GM19438 (cell line): Measurements from ENCODE around the gene PES1.
"Not testable (repeated sequence)": the region's sequence is repeated elsewhere in the genome, so short reads cannot be mapped to it uniquely, and the experiment has no call there.

Experiments
- ATAC-seq: cut with Tn5 transposase; IDR thresholded peaks from one replicate; pipeline ENCODE4 v1.9.1; 2021; ENCODE audit warnings: low read depth; ENCODE audit not compliant: unreplicated experiment

Gene PES1

DNA sequence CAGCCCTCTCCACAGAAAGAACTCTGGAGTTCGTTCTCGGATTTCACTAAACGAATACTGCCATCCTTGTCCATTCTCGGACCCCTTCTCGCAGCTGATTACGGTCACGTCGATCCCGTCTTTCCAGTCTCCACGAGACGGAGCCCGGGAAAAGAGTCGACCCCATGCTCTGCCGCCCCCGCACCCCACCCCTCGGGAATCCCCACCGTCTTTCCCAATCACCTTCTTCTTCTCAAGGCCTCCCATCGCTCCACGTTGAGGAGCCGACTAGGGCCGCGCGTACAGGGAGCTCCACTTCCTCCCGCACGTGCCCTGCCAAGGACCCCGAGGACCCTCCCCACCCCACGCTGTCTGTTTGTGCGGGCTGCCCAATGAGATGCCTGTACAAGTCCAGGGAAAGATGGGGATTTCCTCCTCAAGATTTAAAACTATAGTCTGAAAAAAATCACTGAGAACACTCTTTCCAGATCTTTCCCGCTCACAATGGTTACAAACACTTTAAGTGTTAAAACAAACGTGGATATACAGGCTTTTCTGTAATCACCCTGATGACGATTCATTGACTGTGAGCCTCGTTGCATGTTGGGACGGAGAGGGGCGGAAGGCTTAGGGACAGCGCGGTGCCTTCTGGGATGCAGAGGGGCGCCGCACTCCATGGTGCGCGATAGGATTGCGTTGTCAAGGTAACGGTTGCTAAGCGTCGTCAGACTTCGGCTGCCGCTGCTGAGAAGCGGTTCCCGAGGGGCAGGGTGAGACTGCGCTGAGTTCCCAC lies at the start of gene PES1:
PES1 (minus strand) TSS at position 323 of the 772 bp plus-strand sequence; CDS start at position 246, 77 bp downstream.
- peak; percentile 97 for ATAC-seq

DNA sequence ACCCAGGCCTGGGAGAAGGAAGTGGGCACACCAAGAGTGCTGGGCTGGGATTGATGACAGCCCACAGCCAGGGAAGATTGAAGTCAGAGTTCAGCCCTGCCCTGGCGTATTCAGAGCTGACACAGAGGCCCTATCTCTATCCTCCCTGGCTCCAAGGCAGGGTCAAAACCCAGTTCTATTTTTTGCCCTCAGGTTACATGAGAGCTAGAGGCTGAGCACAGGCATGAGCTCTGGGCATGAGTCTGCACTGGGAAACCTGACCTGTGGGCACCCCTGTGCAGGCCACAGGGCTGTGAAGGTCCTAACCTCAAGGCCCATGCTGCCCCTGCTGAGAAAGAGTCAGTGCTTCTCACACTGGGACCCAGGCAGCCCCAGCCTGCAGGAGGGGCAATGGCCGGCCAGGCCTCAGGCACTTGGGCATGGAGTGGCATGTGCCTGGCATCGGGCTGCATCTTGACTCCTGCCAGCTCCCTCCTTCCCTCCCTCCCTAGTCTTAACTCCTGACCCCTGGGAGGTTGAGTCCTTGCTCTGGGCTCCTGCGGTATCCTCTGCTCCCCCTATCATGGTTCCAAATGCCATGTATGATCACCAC lies 49.2 kb upstream of the PES1 start:
- ATAC-seq: no peak

DNA sequence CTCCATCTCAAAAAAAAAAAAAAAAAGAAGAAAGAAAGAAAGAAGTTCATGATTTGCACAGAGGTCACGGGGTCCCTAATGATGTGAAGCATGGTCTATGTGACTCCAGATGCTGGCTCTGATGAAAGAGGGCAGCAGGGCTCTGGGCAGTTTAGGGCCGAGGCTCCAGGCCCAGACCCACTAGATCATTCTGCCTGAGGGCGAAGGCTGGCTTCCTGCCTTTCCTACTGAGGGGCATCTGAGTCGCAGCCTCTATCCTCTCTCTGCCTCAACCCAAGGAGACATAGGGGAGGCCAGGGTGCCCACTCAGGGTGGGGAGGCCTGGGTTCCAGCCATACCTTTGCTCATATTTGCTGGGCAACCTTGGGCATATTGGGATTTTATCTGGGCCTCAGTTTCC lies 48.7 kb upstream of the PES1 start:
- no peak for ATAC-seq

DNA sequence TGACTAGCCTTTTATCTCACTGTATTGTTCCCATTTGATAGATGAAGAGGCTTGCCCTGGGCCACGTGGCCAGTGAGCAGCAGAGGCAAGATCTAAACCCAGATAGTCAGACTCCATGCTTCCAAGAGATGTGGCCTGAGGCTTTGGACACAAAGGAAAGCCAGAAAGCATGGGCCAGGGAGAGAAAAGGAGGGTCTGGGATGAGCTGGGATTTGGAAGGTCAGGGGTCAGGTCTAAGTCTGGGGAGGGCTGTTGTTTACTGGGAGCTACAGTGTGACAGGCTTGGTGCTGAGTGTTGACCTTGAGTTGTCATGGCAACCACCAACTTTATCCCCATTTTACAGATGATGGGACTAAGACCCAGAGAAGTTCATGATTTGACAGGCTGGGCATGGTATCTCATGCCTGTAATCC lies 46.0 kb upstream of the PES1 start:
- no peak for ATAC-seq

DNA sequence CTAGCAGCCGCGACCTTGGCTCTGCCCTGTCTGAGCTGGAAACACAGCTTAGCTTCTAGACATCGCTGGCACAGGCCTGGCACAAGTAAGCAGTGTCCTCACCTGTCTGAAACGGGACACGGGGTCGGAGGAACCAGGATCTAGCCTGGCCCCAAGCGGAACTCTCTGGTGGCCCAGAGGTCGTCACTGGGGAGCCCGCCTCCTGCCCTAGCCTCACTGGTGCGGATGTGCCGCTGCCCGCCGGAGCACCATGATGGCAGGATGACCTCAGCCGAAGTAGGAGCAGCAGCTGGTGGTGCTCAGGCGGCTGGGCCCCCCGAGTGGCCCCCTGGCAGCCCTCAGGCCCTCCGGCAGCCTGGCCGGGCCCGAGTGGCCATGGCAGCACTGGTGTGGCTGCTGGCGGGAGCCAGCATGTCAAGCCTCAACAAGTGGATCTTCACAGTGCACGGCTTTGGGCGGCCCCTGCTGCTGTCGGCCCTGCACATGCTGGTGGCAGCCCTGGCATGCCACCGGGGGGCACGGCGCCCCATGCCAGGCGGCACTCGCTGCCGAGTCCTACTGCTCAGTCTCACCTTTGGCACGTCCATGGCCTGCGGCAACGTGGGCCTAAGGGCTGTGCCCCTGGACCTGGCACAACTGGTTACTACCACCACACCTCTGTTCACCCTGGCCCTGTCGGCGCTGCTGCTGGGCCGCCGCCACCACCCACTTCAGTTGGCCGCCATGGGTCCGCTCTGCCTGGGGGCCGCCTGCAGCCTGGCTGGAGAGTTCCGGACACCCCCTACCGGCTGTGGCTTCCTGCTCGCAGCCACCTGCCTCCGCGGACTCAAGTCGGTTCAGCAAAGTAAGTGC lies 44.7 kb upstream of the PES1 start:
- ATAC-seq: no peak

DNA sequence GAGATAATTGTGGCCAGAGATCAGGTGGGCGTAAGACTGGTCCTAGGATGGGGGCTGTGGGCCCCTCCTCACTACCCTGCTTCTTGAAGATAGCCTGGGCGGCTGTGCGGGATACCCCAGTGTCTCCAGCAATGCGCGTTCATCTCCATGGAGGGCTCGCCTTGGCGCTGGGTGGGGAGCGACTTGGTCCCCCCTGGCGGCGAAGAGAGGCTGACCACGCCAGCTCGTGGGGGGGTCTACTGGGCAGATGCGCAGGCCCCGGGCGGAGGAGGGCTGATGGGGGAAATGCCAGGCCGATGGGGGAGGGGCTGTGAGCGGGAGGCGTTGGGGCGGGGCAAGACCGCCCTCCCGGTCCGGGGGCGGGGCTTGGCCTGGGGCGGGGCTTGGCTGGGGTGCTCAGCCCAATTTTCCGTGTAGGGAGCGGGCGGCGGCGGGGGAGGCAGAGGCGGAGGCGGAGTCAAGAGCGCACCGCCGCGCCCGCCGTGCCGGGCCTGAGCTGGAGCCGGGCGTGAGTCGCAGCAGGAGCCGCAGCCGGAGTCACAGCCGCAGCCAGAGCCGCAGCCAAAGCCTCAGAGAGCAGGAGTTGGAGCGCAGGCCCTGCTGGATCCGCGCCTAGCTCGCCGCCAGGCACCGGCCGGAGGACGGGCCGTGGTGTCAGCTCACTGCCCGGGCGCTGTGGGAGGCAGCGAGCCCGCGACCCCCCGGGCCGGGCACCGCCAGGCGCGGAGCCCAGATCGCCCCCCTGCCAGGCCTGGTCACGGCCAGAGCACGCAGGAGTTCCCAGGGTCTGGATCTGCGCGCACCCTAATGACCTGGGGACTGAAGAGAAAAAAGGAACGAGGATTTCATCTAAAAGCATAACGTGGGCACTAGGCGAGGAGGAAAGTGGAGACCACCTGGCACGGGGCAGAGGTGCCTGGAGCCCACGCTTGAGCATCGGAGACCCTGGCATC lies 43.8 kb upstream of the PES1 start, which contains the start of gene SLC35E4:
SLC35E4 (plus strand) TSS at position 509 of the 953 bp plus-strand sequence. CDS start 670 bp downstream, outside the sequence.
- ATAC-seq: peak; percentile 51

DNA sequence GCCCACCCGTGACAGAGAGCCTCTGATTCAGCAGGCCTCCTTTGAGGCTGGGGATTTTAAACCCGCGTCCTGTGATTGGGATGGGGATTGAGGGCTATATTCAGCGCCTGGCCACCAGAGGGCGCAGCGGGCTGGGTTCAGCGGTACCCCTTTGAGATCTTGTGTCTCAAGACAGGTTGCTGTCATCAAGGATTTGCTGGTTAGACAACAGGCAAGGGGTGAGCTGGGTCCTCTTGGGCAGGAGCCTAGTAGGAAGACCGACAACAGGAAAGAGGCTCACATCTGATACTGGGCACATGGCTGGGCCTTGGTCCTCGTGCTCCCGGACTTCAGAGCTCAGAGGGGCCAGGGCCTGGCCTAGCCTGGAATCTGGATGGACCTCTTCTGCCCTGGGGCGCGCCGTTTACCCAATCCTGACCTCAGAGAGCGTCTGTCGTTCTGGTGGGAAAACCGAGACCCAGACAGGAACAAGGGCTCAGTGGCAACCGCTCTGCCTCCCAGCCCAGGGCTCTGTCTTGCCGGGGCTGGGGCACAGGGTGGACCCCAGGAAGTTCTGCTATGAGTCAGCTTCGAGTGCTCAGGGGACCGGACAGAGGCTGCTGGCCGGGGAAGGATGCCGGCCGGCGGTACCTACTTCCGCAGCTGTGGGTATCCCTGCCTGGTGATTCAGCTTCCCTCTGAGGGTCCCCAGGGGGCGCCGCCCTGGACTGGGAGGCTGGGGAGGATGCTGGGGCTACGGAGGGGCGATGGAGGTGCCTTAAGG lies 42.9 kb upstream of the PES1 start:
- peak; percentile 41 for ATAC-seq

DNA sequence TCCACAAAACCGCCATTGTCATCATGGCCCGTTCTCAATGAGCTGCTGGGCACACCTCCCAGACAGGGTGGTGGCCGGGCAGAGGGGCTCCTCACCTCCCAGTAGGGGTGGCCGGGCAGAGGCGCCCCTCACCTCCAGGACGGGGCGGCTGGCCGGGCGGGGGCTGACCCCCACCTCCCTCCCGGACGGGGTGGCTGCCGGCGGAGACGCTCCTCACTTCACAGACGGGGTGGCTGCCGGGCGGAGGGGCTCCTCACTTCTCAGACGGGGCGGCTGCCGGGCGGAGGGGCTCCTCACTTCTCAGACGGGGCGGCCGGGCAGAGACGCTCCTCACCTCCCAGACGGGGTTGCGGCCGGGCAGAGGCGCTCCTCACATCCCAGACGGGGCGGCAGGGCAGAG lies 39.8 kb upstream of the PES1 start:
- ATAC-seq: not testable (repeated sequence)

DNA sequence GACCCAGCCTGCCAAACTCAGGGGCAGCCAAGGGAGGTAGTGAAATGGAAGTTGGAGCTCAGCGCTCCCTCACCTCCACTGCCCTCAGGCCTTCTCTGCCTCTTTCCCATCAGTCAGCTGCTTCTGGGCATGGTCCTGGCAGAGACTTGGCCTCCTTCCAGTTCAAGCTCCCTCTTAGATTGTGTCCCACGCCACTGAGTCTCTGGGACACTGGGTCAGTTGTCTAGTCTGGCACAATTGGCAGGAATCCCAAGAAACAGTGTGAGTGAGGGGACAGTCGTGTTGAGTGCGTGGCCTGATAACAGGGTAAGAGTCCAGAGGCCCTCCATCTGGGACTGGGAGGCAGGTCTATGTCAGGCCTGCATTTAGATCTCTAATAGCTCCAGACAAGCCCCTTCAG lies 36.8 kb upstream of the PES1 start:
- ATAC-seq: no peak

DNA sequence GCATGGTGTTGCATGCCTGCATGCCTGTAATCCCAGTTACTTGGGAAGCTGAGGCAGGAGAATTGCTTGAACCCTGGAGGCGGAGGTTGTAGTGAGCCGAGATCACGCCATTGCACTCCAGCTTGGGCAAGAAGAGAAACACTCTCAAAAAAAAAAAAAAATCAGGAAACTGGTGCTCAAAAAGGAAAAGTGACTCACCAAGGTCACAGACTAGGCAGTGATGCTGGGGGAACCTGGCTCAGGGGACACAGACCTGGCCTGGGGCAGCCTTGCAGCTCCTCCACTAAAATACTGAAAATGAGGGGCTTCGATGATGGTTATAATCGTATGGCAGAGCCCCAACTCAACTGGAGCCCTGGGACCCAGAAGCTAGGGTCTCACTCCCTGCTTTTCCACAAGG lies 35.8 kb upstream of the PES1 start:
- no peak for ATAC-seq

DNA sequence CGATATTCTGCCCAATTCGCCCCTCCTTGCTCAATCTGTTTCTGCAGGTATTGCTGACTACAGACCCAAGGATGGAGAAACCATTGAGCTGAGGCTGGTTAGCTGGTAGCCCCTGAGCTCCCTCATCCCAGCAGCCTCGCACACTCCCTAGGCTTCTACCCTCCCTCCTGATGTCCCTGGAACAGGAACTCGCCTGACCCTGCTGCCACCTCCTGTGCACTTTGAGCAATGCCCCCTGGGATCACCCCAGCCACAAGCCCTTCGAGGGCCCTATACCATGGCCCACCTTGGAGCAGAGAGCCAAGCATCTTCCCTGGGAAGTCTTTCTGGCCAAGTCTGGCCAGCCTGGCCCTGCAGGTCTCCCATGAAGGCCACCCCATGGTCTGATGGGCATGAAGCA lies 34.7 kb upstream of the PES1 start:
- no peak for ATAC-seq

DNA sequence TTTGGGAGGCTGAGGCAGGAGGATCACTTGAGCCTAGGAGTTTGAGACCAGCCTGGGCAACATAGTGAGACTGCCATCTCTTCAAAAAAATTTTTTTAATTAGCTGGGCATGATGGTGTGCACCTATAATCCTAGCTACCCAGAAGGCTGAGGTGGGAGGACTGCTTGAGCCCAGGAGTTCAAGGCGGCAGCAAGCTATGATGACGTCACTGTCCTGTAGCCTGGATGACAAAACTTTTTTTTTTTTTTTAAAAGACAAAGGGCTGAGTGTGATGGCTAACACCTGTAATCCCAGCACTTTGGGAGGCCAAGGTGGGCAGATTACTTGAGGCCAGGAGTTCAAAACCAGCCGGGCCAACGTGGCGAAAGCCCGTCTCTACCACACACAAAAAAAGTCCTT lies 28.2 kb upstream of the PES1 start:
- ATAC-seq: not testable (repeated sequence)

DNA sequence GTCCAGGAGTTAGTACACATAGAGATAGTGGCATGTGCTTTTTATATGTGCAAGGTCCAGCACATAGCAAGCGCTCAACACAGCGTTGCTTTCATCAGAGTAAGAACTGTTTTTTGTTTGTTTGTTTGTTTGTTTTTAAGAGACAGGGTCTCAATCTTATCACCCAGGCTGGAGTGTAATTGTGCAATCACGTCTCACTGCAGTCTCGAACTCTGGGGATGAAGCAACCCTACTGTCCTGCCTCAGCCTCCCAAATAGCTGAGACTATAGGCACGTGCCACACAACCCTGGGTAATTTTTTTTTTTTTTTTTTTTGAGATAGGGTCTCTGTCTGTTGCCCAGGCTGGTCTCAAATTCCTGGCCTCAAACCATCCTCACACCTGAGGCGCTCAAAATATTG lies 26.1 kb upstream of the PES1 start:
- no peak for ATAC-seq

DNA sequence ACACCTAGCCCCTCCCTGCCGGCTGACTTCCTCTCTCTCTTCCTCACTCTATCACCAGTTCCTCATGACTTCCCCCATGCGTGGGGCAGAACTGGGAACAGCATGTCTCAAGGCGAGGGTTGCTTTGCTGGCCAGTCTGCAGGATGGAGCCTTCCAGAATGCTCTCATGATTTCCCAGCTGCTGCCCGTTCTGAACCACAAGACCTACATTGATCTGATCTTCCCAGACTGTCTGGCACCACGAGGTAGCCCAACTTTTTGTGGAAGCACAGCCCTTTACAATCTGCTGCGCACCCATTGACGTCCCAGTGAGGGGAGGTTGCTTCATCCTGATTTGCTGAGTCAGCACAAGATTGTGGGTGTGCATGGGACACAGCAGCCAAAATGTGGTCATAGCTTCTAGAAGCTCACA lies 23.8 kb upstream of the PES1 start:
- no peak for ATAC-seq

DNA sequence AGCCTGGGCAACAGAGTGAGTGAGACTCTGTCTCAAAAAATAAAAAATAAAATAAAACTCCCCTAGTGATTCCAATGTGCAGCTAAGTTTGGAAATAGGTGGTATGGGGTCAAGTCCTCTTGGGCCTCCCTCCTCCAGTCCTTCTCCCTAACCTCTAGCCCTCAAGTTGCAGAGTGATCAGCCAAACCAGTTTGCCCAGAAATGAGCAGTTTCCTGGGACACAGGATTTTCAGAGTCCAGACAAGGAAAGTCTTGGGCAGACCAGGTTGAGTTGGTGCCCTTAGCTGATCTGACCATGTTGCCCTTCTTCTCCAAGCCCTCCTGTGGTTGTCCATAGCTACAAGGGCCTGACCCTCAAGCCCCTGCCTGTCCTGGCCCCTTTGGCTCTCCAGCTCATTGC lies 23.2 kb upstream of the PES1 start:
- no peak for ATAC-seq

DNA sequence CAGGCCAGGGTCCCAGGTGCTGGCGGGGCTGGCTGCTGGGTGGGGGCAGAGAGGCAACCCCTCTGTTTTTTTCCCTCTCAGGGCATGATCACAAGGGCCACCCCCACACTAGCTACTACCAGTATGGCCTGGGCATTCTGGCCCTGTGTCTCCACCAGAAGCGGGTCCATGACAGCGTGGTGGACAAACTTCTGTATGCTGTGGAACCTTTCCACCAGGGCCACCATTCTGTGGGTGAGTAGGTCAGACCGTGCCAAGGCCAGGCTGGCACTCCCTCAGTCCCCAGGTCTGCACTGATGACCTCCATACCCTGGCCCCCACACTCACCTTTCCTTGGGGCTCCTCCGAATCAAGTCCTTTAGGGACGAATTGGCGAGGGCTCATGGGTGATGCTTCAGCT lies 22.6 kb upstream of the PES1 start:
- ATAC-seq: no peak

DNA sequence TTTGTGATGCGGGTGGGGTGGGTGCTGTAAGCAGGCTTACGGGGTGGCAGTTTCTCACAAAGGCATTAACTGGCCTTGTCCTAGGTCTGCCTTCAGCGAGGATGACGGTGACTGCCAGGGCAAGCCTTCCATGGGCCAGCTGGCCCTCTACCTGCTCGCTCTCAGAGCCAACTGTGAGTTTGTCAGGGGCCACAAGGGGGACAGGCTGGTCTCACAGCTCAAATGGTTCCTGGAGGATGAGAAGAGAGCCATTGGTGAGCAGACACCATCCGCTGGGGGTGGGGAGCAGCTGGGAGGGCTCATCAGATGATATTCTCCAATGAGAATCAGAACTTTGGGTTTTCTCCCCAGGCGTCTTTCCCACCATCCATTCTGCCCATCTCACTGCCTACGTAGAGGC lies 21.1 kb upstream of the PES1 start:
- ATAC-seq: no peak

DNA sequence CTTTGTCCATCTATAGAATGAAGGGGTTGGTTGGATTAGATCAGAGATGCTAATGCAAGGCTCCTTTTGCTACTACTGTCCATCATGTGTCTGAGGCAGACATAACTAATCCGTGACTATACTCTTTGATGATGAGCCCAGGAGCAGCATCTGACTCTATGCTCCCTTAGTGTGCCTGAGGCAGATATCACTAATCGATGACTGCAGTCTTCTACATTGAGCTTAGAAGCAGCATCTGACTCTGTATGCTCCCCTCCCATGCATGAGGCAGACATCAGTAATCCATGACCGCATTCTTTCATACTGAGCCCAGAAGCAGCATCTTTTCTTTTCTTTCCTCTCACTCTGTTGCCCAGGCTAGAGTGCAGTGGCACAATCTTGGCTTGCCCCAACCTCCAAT lies 19.5 kb upstream of the PES1 start:
- ATAC-seq: no peak

DNA sequence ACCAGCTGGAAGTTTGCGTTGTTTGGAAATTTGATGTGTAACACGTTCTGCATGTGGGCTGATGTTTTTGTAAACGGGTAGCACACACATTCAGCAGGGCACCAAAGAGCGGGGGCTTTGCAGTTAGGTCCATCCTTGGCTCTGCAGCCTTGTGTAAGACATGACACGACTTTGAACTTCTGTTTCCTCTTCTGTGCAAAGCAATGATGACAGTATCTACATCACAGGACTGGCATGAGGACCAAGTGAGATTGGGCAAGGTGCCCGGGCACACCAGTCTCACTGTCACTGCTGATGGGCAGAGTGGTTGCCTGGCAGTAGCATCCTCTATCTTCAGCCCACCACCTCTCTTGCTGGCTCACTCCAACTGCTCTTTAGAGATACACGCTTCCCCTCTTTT lies 18.6 kb upstream of the PES1 start:
- ATAC-seq: no peak
